Thymus (tissue), 11 donors: ENCODE results near the gene IFNA5. TPM values are rescaled to one million over a fixed set of nuclear protein-coding genes. Genes with fewer than 3 reads are reported as not detected.

Experiments used
- DNase-seq, 9 donors: peaks; one replicate each; pipeline ENCODE4 v3.0.0-alpha.2; 2013; ENCODE audit warnings: low spot score in 9 of 9, low read depth in 6 of 9, missing footprints in 1 of 9
- H3K27ac ChIP-seq, 2 donors: one replicate each; pipeline ENCODE4 v1.5.1; 2013; ENCODE audit warnings: control low read depth in 1 of 2, low read depth in 1 of 2, low read length in 1 of 2, mild to moderate bottlenecking in 1 of 2, moderate library complexity in 1 of 2
- H3K27me3 ChIP-seq, 2 donors: one replicate each; pipeline ENCODE4 v1.5.1; 2013; ENCODE audit warnings: low read length in 1 of 2; ENCODE audit not compliant: control insufficient read depth in 2 of 2, insufficient read depth in 1 of 2
- H3K36me3 ChIP-seq, 2 donors: one replicate each; pipeline ENCODE4 v1.5.1; 2013; ENCODE audit warnings: low read length in 1 of 2, mild to moderate bottlenecking in 1 of 2, moderate library complexity in 1 of 2; ENCODE audit not compliant: control insufficient read depth in 2 of 2, insufficient read depth in 2 of 2
- H3K4me1 ChIP-seq, 2 donors: one replicate each; pipeline ENCODE4 v1.5.1; 2013; ENCODE audit warnings: low read length in 2 of 2; ENCODE audit not compliant: control insufficient read depth in 2 of 2, insufficient read depth in 2 of 2
- H3K4me3 ChIP-seq, 2 donors: one replicate each; pipeline ENCODE4 v1.5.1; 2013; ENCODE audit warnings: low read length in 2 of 2, control low read depth in 1 of 2, mild to moderate bottlenecking in 1 of 2
- H3K9me3 ChIP-seq, 2 donors: one replicate each; pipeline ENCODE4 v1.5.1; 2013; ENCODE audit warnings: low read length in 1 of 2, mild to moderate bottlenecking in 1 of 2; ENCODE audit not compliant: control insufficient read depth in 2 of 2, insufficient read depth in 1 of 2
- WGBS: extraction: QIAGEN DNeasy Blood & Tissue Kit; methylation state at CpG from one replicate; pipeline ENCODE4 v1.1.7; 2013; 5-methylcytosine and 5-hydroxymethylcytosine counted together
- polyA plus RNA-seq: library from polyadenylated mRNA; stranded (reverse); fragments of 200-250 nt; gene quantifications from one replicate; pipeline ENCODE4 v1.2.3, GENCODE V29; 2013
- total RNA-seq: library from RNA; stranded (reverse); fragments of 120-200 nt; gene quantifications from one replicate; pipeline ENCODE4 v1.2.4, GENCODE V29; 2013
- donor health status: healthy.

IFNA5 gene
- total and polyA plus RNA-seq, 2 donors = not detected

- peak in 8 of 9 donors; percentile 25 to 77 (median 38) for DNase-seq
- Histone ChIP-seq H3K27ac (no peak overlapping the region), H3K27me3 (no peaks in the 10 kb centered on the region), H3K9me3 (no peaks in the 10 kb centered on the region), H3K4me3 (no peak overlapping the region), H3K36me3 (peaks cover 6 to 18% of the 10 kb centered on the region in 2 donors), H3K4me1 (peaks cover 0 to under 1% of the 10 kb centered on the region in 2 donors)
- 47% methylated on average over 2 of the region's 2 CpGs for WGBS
Measured at GRCh38 chr9:21326526-21327139, 21.5 kb upstream of the IFNA5 start.

GRCh38 chr9:21324047-21324446, 18.9 kb upstream of the IFNA5 start:
- no peak for DNase-seq
- Histone ChIP-seq H3K4me3 (no peak overlapping the region), H3K4me1 (no peaks in the 10 kb centered on the region), H3K9me3 (no peaks in the 10 kb centered on the region), H3K27me3 (no peaks in the 10 kb centered on the region), H3K36me3 (peaks cover 6 to 25% of the 10 kb centered on the region in 2 donors), H3K27ac (no peak overlapping the region)
- 96% methylated on average over 4 of the region's 4 CpGs for WGBS

- H3K27ac ChIP-seq = no peak overlapping the region
- H3K36me3 ChIP-seq = peaks cover 6 to 25% of the 10 kb centered on the region in 2 donors
- no peak for DNase-seq
- no peaks in the 10 kb centered on the region for H3K4me1 ChIP-seq
- no peaks in the 10 kb centered on the region for H3K9me3 ChIP-seq
- H3K4me3 ChIP-seq = no peak overlapping the region
- no peaks in the 10 kb centered on the region for H3K27me3 ChIP-seq
- WGBS = 97% methylated on average over 5 of the region's 5 CpGs
Measured at GRCh38 chr9:21322911-21323461, 17.9 kb upstream of the IFNA5 start.

- WGBS = 96% methylated on average over 2 of the region's 2 CpGs
- H3K4me3 ChIP-seq = no peak overlapping the region
- no peaks in the 10 kb centered on the region for H3K4me1 ChIP-seq
- H3K27ac ChIP-seq = no peak overlapping the region
- no peak for DNase-seq
- no peaks in the 10 kb centered on the region for H3K27me3 ChIP-seq
- peaks cover 6 to 25% of the 10 kb centered on the region in 2 donors for H3K36me3 ChIP-seq
- no peaks in the 10 kb centered on the region for H3K9me3 ChIP-seq
Measured at GRCh38 chr9:21320465-21320864, 15.4 kb upstream of the IFNA5 start.

- no peak overlapping the region for H3K4me3 ChIP-seq
- no peaks in the 10 kb centered on the region for H3K4me1 ChIP-seq
- 32% methylated on average over 7 of the region's 7 CpGs for WGBS
- peaks cover 3 to 15% of the 10 kb centered on the region in 2 donors for H3K36me3 ChIP-seq
- no peaks in the 10 kb centered on the region for H3K9me3 ChIP-seq
- H3K27ac ChIP-seq = no peak overlapping the region
- H3K27me3 ChIP-seq = no peaks in the 10 kb centered on the region
- peak in 5 of 9 donors; percentile 17 to 62 (median 24) for DNase-seq
Measured at GRCh38 chr9:21317956-21318923, 13.1 kb upstream of the IFNA5 start.

- WGBS = 32% methylated on average over 3 of the region's 3 CpGs
- no peak overlapping the region for H3K27ac ChIP-seq
- no peaks in the 10 kb centered on the region for H3K9me3 ChIP-seq
- no peaks in the 10 kb centered on the region for H3K27me3 ChIP-seq
- no peak overlapping the region for H3K4me3 ChIP-seq
- DNase-seq = no peak
- peaks cover under 1 to 9% of the 10 kb centered on the region in 2 donors for H3K36me3 ChIP-seq
- no peaks in the 10 kb centered on the region for H3K4me1 ChIP-seq
Measured at GRCh38 chr9:21316860-21317259, 11.7 kb upstream of the IFNA5 start.

- DNase-seq = no peak
- 83% methylated on average over 8 of the region's 8 CpGs for WGBS
- Histone ChIP-seq H3K36me3 (peaks cover 0 to 3% of the 10 kb centered on the region in 2 donors), H3K27me3 (no peaks in the 10 kb centered on the region), H3K4me3 (no peak overlapping the region), H3K4me1 (no peaks in the 10 kb centered on the region), H3K27ac (no peak overlapping the region), H3K9me3 (no peaks in the 10 kb centered on the region)
Measured at GRCh38 chr9:21316032-21316842, 11.1 kb upstream of the IFNA5 start.

- Histone ChIP-seq H3K36me3 (no peaks in the 10 kb centered on the region), H3K4me3 (no peak overlapping the region), H3K4me1 (no peaks in the 10 kb centered on the region), H3K27ac (no peak overlapping the region), H3K9me3 (no peaks in the 10 kb centered on the region), H3K27me3 (no peaks in the 10 kb centered on the region)
- WGBS = 98% methylated on average over 2 of the region's 2 CpGs
- no peak for DNase-seq
Measured at GRCh38 chr9:21314152-21314551, 9.0 kb upstream of the IFNA5 start.
